Stimulated activated naive B cell treated with anti-CD40 and anti-IgM and Interleukin-4, amounts not matched to agents 10 μg/mL and 1 μg/mL and 100 μg/mL, for 72 hours (primary cell): Measurements from ENCODE around the gene HSPG2.

ENCODE experiments used
- ATAC-seq, 2 donors: fragments of 150-1000 bp; cut with Tn5 transposase; replicated peaks; 2 replicates each; pipeline ENCODE4 v1.10.0; 2021; ENCODE audit warnings: moderate library complexity in 1 of 2
- DNase-seq: peaks from one replicate; pipeline ENCODE4 v3.0.0; 2021
- H3K27ac Mint-ChIP-seq: one replicate; pipeline ENCODE4 v1.8.0; 2022; ENCODE audit warnings: mild to moderate bottlenecking, mixed read lengths
- H3K27me3 Mint-ChIP-seq, 2 donors: one replicate each; pipeline ENCODE4 v1.8.0; 2022; ENCODE audit warnings: mixed read lengths in 2 of 2
- H3K36me3 Mint-ChIP-seq, 2 donors: one replicate each; pipeline ENCODE4 v1.8.0; 2022; ENCODE audit warnings: mixed read lengths in 2 of 2, mild to moderate bottlenecking in 1 of 2
- H3K4me1 Mint-ChIP-seq, 2 donors: one replicate each; pipeline ENCODE4 v1.8.0; 2022; ENCODE audit warnings: mixed read lengths in 2 of 2, mild to moderate bottlenecking in 1 of 2
- H3K4me3 Mint-ChIP-seq, 2 donors: one replicate each; pipeline ENCODE4 v1.8.0; 2022; ENCODE audit warnings: mild to moderate bottlenecking in 2 of 2, mixed read lengths in 2 of 2, moderate library complexity in 1 of 2
- H3K9me3 Mint-ChIP-seq, 2 donors: one replicate each; pipeline ENCODE4 v1.8.0; 2022; ENCODE audit warnings: mixed read lengths in 2 of 2, mild to moderate bottlenecking in 1 of 2

The HSPG2 gene

DNA sequence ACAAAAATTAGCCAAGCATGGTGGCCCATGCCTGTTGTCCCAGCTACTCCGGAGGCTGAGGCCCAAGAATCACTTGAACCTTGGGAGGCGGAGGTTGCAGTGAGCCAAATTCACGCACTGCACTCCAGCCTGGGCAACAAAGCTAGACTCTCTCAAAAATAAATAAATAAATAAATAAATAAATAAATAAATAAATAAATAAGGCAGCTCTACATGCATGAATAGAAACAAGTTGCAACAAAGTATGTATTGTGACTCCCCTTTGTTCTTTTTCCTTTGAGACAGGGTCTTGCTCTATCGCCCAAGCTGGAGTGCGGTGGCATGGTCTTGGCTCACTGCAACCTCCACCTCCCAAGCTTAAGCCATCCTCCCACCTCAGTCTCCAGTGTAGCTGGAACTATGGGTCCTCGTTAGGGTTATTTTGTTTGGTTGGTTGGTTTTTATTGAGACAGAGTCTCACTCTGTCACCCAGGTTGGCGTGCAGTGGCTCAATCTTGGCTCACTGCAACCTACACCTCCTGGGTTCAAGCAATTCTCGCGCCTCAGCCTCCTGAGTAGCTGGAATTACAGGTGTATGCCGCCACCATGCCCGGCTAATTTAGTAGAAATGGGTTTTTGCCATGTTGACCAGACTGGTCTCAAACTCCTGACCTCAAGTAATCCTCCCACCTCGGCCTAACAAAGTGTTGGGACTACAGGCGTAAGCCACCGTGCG, 162.1 kb downstream of the HSPG2 start:
- Mint-ChIP-seq H3K36me3 (peaks cover 9 to 37% of the 10 kb centered on the region in 2 donors), H3K9me3 (no peaks in the 10 kb centered on the region), H3K27ac (no peak overlapping the region), H3K27me3 (no peaks in the 10 kb centered on the region), H3K4me3 (no peak overlapping the region), H3K4me1 (peaks cover 31 to 50% of the 10 kb centered on the region in 2 donors)
- DNase-seq, result no peak
- no peak for ATAC-seq

DNA sequence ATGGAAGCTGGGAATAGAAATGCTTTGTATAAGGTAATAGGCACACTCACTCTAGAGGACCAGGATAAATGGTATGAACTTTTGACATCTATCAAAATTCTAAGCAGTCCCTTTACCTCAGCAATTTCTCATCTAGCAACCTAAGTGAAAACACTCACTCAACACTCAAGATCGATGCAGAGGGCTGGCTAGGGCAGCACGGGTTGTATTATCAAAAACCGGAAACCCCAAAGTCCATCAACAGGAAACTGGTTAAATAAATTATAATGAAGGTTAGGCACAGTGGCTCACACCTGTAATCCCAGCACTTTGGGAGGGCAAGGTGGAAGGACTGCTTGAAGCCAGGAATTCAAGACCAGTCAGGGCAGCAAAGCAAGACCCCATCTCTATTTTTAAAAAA, 163.5 kb downstream of the HSPG2 start:
- peaks cover 29 to 51% of the 10 kb centered on the region in 2 donors for H3K4me1 Mint-ChIP-seq
- H3K27me3 Mint-ChIP-seq, result no peaks in the 10 kb centered on the region
- no peak overlapping the region for H3K27ac Mint-ChIP-seq
- H3K4me3 Mint-ChIP-seq, result peak overlapping the region in 1 of 2 donors; percentile 30
- DNase-seq, result no peak
- ATAC-seq, result peak; percentile 41 to 61
- H3K9me3 Mint-ChIP-seq, result no peaks in the 10 kb centered on the region
- peaks cover 14 to 38% of the 10 kb centered on the region in 2 donors for H3K36me3 Mint-ChIP-seq
